Body of pancreas (tissue), 4 donors: ENCODE measurements around the gene BSND. TPM values are rescaled to one million over a fixed set of nuclear protein-coding genes. Genes with fewer than 3 reads are reported as not detected.
A peak's percentile ranks its signal among the peaks of the same experiment; 100 is the strongest.

Experiments used
- ATAC-seq: fragments of 150-250 bp; one replicate; pipeline ENCODE4 v1.9.1; 2016
- DNase-seq, 4 donors: peaks; one replicate each; pipeline ENCODE4 v3.0.0-alpha.2; 2019
- H3K27ac ChIP-seq, 4 donors: fragments of 200-600 bp; sonication (generic); 1 replicate in 3 of 4; 2 replicates in 1 of 4; pipeline versions ENCODE4 v1.5.1 to v1.6.1; 2016 to 2019; ENCODE audit warnings: mild to moderate bottlenecking in 1 of 4, mixed read lengths in 1 of 4, moderate library complexity in 1 of 4
- H3K27me3 ChIP-seq, 2 donors: fragments of 200-600 bp; sonication (generic); one replicate each; pipeline ENCODE4 v1.6.0; 2016; ENCODE audit warnings: mild to moderate bottlenecking in 1 of 2
- H3K36me3 ChIP-seq, 2 donors: fragments of 200-600 bp; sonication (generic); replicated peaks in 1 of 2; 2 replicates each; pipeline ENCODE4 v1.5.1; 2016; ENCODE audit warnings: low read depth in 2 of 2; ENCODE audit not compliant: insufficient read depth in 1 of 2
- H3K4me1 ChIP-seq: fragments of 200-600 bp; sonication (generic); one replicate; pipeline ENCODE4 v1.6.0; 2016
- H3K4me3 ChIP-seq, 2 donors: fragments of 200-600 bp; sonication (generic); 1 replicate in 1 of 2; 2 replicates in 1 of 2; pipeline ENCODE4 v1.5.1; 2016 to 2019
- H3K9me3 ChIP-seq, 3 donors: fragments of 200-600 bp; sonication (generic); 1 replicate in 2 of 3; 2 replicates in 1 of 3; pipeline ENCODE4 v1.5.1; 2016
- CTCF ChIP-seq, 7 experiments: fragments of 450-650 bp in 4 of 7; fragments of 200-600 bp in 3 of 7; sonication (generic) in 3 of 7; IDR thresholded peaks; one replicate each; pipeline ENCODE4 v1.5.1; 2016 to 2019; ENCODE audit warnings: antibody characterized with exemption in 7 of 7
- POLR2A ChIP-seq, 3 donors: fragments of 450-650 bp; IDR thresholded peaks; one replicate each; pipeline ENCODE4 v1.6.1; 2016; ENCODE audit warnings: antibody characterized with exemption in 3 of 3, mild to moderate bottlenecking in 2 of 3
- WGBS, 2 donors: methylation state at CpG; one replicate each; pipeline ENCODE4 v1.1.5; 2017; 5-methylcytosine and 5-hydroxymethylcytosine counted together
- intact Hi-C: fragments of 100-400 bp; cut with DNase I; formaldehyde crosslinking; loops from one replicate; pipeline ENCODE4 v1.15.1; 2023
- total RNA-seq, 2 donors: library from RNA; depleted of rRNA; stranded (reverse); fragments of >200 nt; gene quantifications; one replicate each; pipeline ENCODE4 v1.1.0, GENCODE V29; 2016

BSND gene
- total RNA-seq = not detected

GRCh38 chr1:54998677-54999076 lies at the start of gene BSND:
BSND (plus strand) TSS chr1:54998933; CDS start chr1:54999187, 254 bp downstream.
- TF ChIP-seq CTCF (IDR thresholded peaks at IDR 0.05) = no peak
- no peak for TF ChIP-seq POLR2A (IDR thresholded peaks at IDR 0.05)
- intact Hi-C loops = loop anchor here (5.0 kb wide), 1 partner anchor 46 kb away; no protein-coding TSS in a partner anchor
- no peak within 1 kb of the TSS for H3K4me3 ChIP-seq
- no peaks in the 10 kb centered on the region for H3K36me3 ChIP-seq
- ATAC-seq = no peak
- H3K27me3 ChIP-seq = peaks cover 0 to 9% of the 10 kb centered on the region in 2 donors
- peaks cover 11% of the 10 kb centered on the region for H3K4me1 ChIP-seq
- 58 to 61% methylated on average over 7 of the region's 7 CpGs for WGBS, 2 donors
- no peaks in the 10 kb centered on the region for H3K9me3 ChIP-seq
- DNase-seq = peak in 1 of 4 donors; percentile 24
- H3K27ac ChIP-seq = no peak within 1 kb of the TSS

GRCh38 chr1:54949053-54949452 lies 49.7 kb upstream of the BSND start:
- no peaks in the 10 kb centered on the region for H3K36me3 ChIP-seq
- DNase-seq (no peak), ATAC-seq (no peak)
- H3K27me3 ChIP-seq = no peaks in the 10 kb centered on the region
- no peaks in the 10 kb centered on the region for H3K9me3 ChIP-seq
- intact Hi-C loops = no loop called here
- WGBS, 2 donors = 70 to 71% methylated on average over 4 of the region's 4 CpGs
- peaks cover 17% of the 10 kb centered on the region for H3K4me1 ChIP-seq
- TF ChIP-seq CTCF (IDR thresholded peaks at IDR 0.05) (no peak), POLR2A (IDR thresholded peaks at IDR 0.05) (no peak)
- no peak overlapping the region for H3K27ac ChIP-seq
- H3K4me3 ChIP-seq = no peak overlapping the region

GRCh38 chr1:54950006-54950368 lies 48.7 kb upstream of the BSND start:
- 57% methylated on average over 6 of the region's 6 CpGs for WGBS, 2 donors
- no peaks in the 10 kb centered on the region for H3K9me3 ChIP-seq
- no peaks in the 10 kb centered on the region for H3K36me3 ChIP-seq
- H3K4me1 ChIP-seq = peaks cover 14% of the 10 kb centered on the region
- no peak for TF ChIP-seq POLR2A (IDR thresholded peaks at IDR 0.05)
- H3K27ac ChIP-seq = no peak overlapping the region
- DNase-seq (no peak), ATAC-seq (no peak)
- H3K4me3 ChIP-seq = no peak overlapping the region
- H3K27me3 ChIP-seq = no peaks in the 10 kb centered on the region
- intact Hi-C loops = loop anchor here (5.0 kb wide), 1 partner anchor 47 kb away; the partner anchor contains the start of gene BSND

GRCh38 chr1:54950369-54951163 lies 48.2 kb upstream of the BSND start:
- DNase-seq (peak; percentile 72 to 82 (median 80)), ATAC-seq (peak; percentile 83)
- Histone ChIP-seq H3K4me1 (peaks cover 10% of the 10 kb centered on the region), H3K27me3 (no peaks in the 10 kb centered on the region), H3K27ac (no peak overlapping the region), H3K36me3 (no peaks in the 10 kb centered on the region), H3K9me3 (no peaks in the 10 kb centered on the region), H3K4me3 (no peak overlapping the region)
- WGBS, 2 donors = 21 to 24% methylated on average over 25 to 27 of the region's 27 CpGs
- intact Hi-C loops = loop anchor here (5.0 kb wide), 1 partner anchor 47 kb away; the partner anchor contains the start of gene BSND
- peak; percentile 58 to 89 (median 84) for TF ChIP-seq CTCF (IDR thresholded peaks at IDR 0.05)
- TF ChIP-seq POLR2A (IDR thresholded peaks at IDR 0.05) = no peak

- peaks cover 10% of the 10 kb centered on the region for H3K4me1 ChIP-seq
- no peaks in the 10 kb centered on the region for H3K27me3 ChIP-seq
- intact Hi-C loops = loop anchor here (5.0 kb wide), 1 partner anchor 45 kb away; the partner anchor contains the start of gene BSND
- WGBS, 2 donors = 75 to 77% methylated on average over 4 of the region's 4 CpGs
- no peak overlapping the region for H3K4me3 ChIP-seq
- TF ChIP-seq POLR2A (IDR thresholded peaks at IDR 0.05) = no peak
- ATAC-seq (no peak), DNase-seq (no peak)
- no peaks in the 10 kb centered on the region for H3K36me3 ChIP-seq
- no peaks in the 10 kb centered on the region for H3K9me3 ChIP-seq
- H3K27ac ChIP-seq = no peak overlapping the region
These were observed 46.9 kb upstream of the BSND start for GRCh38 chr1:54951810-54952226.
